ENCODE measurements around the gene RPS2.

- no peak for TF ChIP-seq CTCF (IDR thresholded peaks at IDR 0.05; ENCODE audit: borderline replicate concordance, extremely low read depth, low read length, poor library complexity, severe bottlenecking)
- no peak for TF ChIP-seq EZH2 (IDR thresholded peaks at IDR 0.05; ENCODE audit: borderline replicate concordance, low read depth, low read length, severe bottlenecking)
Measured at GRCh38 chr16:1929105-1929504, 35.5 kb downstream of the RPS2 start.
